GM23248 (cell line): ENCODE measurements around the gene LPP.

ENCODE experiments used
- EZH2 ChIP-seq: fragments of 200-600 bp; sonication (generic); IDR thresholded peaks from 2 replicates; pipeline ENCODE4 v1.6.1; 2018; ENCODE audit warnings: antibody characterized with exemption, mild to moderate bottlenecking; ENCODE audit not compliant: insufficient read depth, poor library complexity, severe bottlenecking
- EZH2phosphoT487 ChIP-seq: fragments of 200-600 bp; sonication (generic); IDR thresholded peaks from 2 replicates; pipeline ENCODE4 v1.6.1; 2018; ENCODE audit warnings: antibody characterized with exemption, moderate library complexity, mild to moderate bottlenecking, low read depth; ENCODE audit not compliant: insufficient read depth

DNA sequence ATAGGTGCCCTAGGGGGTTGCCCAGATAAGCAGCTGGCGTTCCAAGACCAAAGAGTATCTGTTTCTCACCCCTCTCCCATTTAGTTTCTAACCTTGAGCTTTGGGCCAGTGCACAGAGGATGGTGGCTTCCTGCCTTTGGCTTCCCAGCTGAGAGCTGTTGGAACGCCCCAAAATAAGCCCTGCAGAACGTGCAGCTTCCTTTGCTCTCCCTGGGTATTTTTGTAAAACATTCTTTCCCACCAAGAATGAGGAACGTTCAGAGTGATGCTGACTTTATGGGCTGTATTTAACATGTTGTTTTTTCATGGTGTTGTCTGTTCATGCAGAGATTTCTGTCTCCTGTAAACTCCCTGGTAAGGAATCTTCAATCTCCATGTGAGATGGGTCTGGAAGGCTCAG lies 63.8 kb downstream of the LPP start:
- TF ChIP-seq EZH2phosphoT487 (no peak), EZH2 (no peak)
